Mesenteric fat pad (tissue), 1 donor: ENCODE results near the gene WWC2. TPM values are rescaled to one million over a fixed set of nuclear protein-coding genes. Genes with fewer than 3 reads are reported as not detected.

Experiments used
- DNase-seq: peaks from one replicate; pipeline ENCODE4 v3.0.0-alpha.2; 2020; ENCODE audit warnings: low spot score
- total RNA-seq: library from RNA; stranded (reverse); fragmentation: NEBNext Ultra II Directional; extraction: Animal tissue kit (Norgen Biotek cat#: 25700); gene quantifications from one replicate; pipeline ENCODE4 v1.2.1, GENCODE V29; 2021
- donor health status: DM: yes; HTN: yes; CAD: no.

WWC2 gene
- total RNA-seq, 1 donor from 2014 or later, result 37.6 TPM

- DNase-seq, result no peak
These were observed 228.8 kb downstream of the WWC2 start for GRCh38 chr4:183327827-183328226.

- no peak for DNase-seq
These were observed 229.8 kb downstream of the WWC2 start for GRCh38 chr4:183328832-183329231.

- no peak for DNase-seq
These were observed 230.2 kb downstream of the WWC2 start for GRCh38 chr4:183329244-183329643.

- DNase-seq, result no peak
These were observed 231.1 kb downstream of the WWC2 start for GRCh38 chr4:183329954-183330742.

- no peak for DNase-seq
These were observed 231.8 kb downstream of the WWC2 start for GRCh38 chr4:183330841-183331240.

- DNase-seq, result no peak
These were observed 233.4 kb downstream of the WWC2 start for GRCh38 chr4:183332447-183332846.

GRCh38 chr4:183333202-183333601 lies 234.1 kb downstream of the WWC2 start:
- no peak for DNase-seq

- no peak for DNase-seq
These were observed 234.9 kb downstream of the WWC2 start for GRCh38 chr4:183333983-183334382.

- peak; percentile 30 for DNase-seq
These were observed 236.4 kb downstream of the WWC2 start for GRCh38 chr4:183335369-183335940.

GRCh38 chr4:183337349-183337748 lies 238.3 kb downstream of the WWC2 start:
- DNase-seq, result peak; percentile 30

- DNase-seq, result peak; percentile 76
These were observed 238.8 kb downstream of the WWC2 start for GRCh38 chr4:183337833-183338232.

GRCh38 chr4:183342541-183343533 lies 243.8 kb downstream of the WWC2 start:
- peak; percentile 87 for DNase-seq

- peak; percentile 74 for DNase-seq
These were observed 244.7 kb downstream of the WWC2 start for GRCh38 chr4:183343730-183344129.

GRCh38 chr4:183344523-183345255 lies 245.6 kb downstream of the WWC2 start:
- peak; percentile 59 for DNase-seq

GRCh38 chr4:183345261-183345660 lies 246.2 kb downstream of the WWC2 start:
- peak; percentile 72 for DNase-seq

GRCh38 chr4:183347146-183347545 lies 248.1 kb downstream of the WWC2 start:
- no peak for DNase-seq

- no peak for DNase-seq
These were observed 248.5 kb downstream of the WWC2 start for GRCh38 chr4:183347566-183347965.

- peak; percentile 79 for DNase-seq
These were observed 249.1 kb downstream of the WWC2 start for GRCh38 chr4:183348136-183348535.

GRCh38 chr4:183348706-183349659 lies 249.9 kb downstream of the WWC2 start:
- DNase-seq, result peak; percentile 53

- DNase-seq, result no peak
These were observed 250.6 kb downstream of the WWC2 start for GRCh38 chr4:183349673-183350072.
